Measurements from ENCODE around the gene CTXN1.
A peak's percentile ranks its signal among the peaks of the same experiment; 100 is the strongest.

The CTXN1 gene

DNA sequence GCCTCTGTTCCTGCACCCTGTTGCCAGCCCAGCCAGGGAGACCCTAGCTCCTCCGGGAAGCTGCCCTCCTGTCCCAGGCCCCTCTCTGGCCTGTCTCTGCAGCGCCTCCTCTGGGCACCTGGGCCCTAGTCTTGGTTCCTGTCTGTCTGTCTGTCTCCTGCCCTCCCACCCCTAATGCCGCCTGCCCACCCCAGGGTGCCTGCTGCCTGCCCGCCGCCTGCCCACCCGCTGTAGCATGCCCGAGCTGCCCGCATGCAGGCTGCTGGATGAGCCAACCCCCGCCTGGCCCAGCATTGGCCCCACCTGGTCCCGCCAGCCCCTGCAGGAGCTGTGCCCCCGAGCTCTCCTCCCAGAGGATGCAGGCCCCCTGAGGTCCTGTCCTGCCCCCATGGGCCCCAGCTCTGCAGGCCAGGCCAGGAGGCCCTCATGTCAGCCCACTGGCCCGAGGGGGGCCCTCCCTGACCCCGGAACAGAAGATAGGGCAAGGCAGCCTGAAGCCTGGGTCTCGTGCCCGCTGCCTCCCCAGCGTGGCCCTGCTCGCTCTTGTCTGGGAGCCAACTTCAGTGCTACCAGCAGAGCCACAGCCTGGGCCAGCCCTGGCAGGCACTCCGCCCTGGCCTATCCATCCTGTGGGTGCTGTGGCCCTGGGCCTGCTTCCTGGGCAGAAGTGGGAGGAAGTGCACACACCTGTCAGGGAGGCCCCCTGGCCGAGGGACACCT, 17.0 kb downstream of the CTXN1 start:
- TF ChIP-seq, protein P1, sequence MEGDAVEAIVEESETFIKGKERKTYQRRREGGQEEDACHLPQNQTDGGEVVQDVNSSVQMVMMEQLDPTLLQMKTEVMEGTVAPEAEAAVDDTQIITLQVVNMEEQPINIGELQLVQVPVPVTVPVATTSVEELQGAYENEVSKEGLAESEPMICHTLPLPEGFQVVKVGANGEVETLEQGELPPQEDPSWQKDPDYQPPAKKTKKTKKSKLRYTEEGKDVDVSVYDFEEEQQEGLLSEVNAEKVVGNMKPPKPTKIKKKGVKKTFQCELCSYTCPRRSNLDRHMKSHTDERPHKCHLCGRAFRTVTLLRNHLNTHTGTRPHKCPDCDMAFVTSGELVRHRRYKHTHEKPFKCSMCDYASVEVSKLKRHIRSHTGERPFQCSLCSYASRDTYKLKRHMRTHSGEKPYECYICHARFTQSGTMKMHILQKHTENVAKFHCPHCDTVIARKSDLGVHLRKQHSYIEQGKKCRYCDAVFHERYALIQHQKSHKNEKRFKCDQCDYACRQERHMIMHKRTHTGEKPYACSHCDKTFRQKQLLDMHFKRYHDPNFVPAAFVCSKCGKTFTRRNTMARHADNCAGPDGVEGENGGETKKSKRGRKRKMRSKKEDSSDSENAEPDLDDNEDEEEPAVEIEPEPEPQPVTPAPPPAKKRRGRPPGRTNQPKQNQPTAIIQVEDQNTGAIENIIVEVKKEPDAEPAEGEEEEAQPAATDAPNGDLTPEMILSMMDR (IDR thresholded peaks at IDR 0.05; ENCODE audit: low read depth, low read length): no peak
- no peak overlapping the region for H3K4me3 ChIP-seq (ENCODE audit: low read depth, low read length)
- no peaks in the 10 kb centered on the region for H3K27me3 ChIP-seq
- no peaks in the 10 kb centered on the region for H3K9me3 ChIP-seq
- H3K4me1 ChIP-seq: no peaks in the 10 kb centered on the region
- no peak for DNase-seq
- H3K36me3 ChIP-seq: peaks cover 33% of the 10 kb centered on the region

DNA sequence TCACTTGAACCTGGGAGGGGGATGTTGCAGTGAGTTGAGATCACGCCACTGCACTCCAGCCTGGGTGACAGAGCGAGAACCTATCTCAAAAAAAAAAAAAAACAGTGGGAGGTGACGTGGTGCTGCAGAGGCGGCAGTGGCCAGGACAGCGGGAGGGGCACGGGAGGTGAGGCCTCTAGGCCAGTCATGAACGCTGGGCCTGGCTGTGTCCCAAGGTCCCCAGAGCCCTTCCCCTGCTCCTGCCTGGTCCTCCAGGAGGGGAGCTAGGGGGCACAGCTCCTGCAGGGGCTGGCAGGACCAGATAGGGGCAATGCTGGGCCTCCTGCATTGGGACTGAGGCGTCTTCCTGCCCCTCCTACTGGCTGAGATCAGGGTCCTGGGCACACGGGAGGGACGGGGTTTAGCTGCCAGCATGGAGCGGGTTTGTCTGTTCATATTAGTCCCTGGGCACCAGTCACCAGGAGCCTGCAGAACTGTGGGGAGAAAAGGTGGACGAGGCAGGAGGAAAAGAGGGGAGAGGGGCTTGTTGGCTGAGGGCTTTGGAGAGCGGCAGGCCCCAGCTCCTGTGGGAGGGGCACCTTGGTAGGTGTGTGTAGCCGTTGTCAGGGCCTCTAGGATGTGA, 17.7 kb downstream of the CTXN1 start:
- DNase-seq: no peak
- peaks cover 33% of the 10 kb centered on the region for H3K36me3 ChIP-seq
- no peak overlapping the region for H3K4me3 ChIP-seq (ENCODE audit: low read depth, low read length)
- no peaks in the 10 kb centered on the region for H3K9me3 ChIP-seq
- no peaks in the 10 kb centered on the region for H3K27me3 ChIP-seq
- H3K4me1 ChIP-seq: no peaks in the 10 kb centered on the region
- TF ChIP-seq, protein P1 (IDR thresholded peaks at IDR 0.05; ENCODE audit: low read depth, low read length): no peak

DNA sequence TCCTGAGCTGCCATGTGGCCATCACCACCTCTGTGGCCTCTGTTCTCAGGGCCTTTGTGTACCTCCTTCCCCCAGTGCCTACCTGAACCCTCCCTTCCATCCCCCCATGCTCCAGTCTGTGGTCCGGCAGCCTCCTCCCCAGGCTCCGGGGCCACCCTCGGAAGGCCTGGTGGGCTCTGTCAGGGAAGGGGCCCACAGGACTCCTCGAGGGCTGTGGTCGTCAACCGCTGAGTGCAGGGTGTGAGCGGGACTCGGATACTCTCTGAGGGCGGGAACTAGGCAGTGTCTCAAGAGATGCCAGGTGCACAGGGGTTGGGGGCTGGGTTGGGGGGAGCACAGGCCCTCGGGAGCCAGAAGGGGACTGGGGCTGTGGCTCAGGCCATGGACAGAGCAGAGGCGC, 18.4 kb downstream of the CTXN1 start:
- no peak for DNase-seq
- H3K4me1 ChIP-seq: no peaks in the 10 kb centered on the region
- H3K9me3 ChIP-seq: no peaks in the 10 kb centered on the region
- no peak overlapping the region for H3K4me3 ChIP-seq (ENCODE audit: low read depth, low read length)
- H3K36me3 ChIP-seq: peaks cover 30% of the 10 kb centered on the region
- TF ChIP-seq, protein P1 (IDR thresholded peaks at IDR 0.05; ENCODE audit: low read depth, low read length): no peak
- H3K27me3 ChIP-seq: no peaks in the 10 kb centered on the region

DNA sequence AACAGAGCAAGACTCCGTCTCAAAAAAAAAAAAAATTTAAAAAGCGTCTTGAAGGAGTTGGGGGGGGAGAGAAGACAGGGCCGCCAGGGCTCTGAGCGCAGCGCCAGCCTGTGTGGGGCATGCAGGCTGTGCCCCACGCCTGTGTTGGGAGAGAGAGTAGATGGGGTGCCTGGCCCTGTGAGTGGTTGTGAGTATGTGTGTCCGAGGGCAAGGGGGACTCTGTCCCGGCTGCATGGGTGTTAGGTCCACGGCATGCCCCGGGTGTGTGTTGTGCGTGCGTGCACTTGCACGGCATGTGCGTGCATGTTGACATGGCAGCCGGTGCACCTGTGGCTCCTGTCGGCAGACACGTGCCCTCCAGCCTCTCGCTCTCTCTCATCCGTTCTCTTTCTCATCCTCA, 18.8 kb downstream of the CTXN1 start:
- no peak overlapping the region for H3K4me3 ChIP-seq (ENCODE audit: low read depth, low read length)
- DNase-seq: no peak
- H3K9me3 ChIP-seq: no peaks in the 10 kb centered on the region
- peaks cover 28% of the 10 kb centered on the region for H3K36me3 ChIP-seq
- no peaks in the 10 kb centered on the region for H3K27me3 ChIP-seq
- TF ChIP-seq, protein P1 (IDR thresholded peaks at IDR 0.05; ENCODE audit: low read depth, low read length): no peak
- no peaks in the 10 kb centered on the region for H3K4me1 ChIP-seq

DNA sequence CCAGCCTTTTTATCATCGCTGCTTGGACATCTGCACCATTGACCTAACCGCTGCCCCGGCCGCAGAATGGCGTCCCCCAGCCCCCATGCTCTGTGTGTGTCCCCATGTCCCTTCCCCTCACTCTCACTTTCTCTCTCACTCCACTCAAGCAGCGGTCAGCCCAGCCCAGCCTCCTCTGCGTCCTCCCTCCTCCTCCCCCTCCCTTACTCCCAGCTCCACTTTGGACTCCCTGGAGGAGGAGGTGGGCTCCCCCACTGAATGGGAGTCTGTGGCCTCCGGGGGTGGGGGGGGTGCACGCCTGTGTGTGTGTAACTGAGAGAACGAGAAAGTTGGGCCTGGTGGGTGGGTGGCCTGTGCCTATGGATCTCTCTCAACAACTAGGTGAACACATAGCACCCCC, 20.1 kb downstream of the CTXN1 start:
- H3K4me1 ChIP-seq: no peaks in the 10 kb centered on the region
- H3K36me3 ChIP-seq: peaks cover 17% of the 10 kb centered on the region
- TF ChIP-seq, protein P1 (IDR thresholded peaks at IDR 0.05; ENCODE audit: low read depth, low read length): no peak
- no peaks in the 10 kb centered on the region for H3K9me3 ChIP-seq
- H3K4me3 ChIP-seq (ENCODE audit: low read depth, low read length): no peak overlapping the region
- no peaks in the 10 kb centered on the region for H3K27me3 ChIP-seq
- no peak for DNase-seq

DNA sequence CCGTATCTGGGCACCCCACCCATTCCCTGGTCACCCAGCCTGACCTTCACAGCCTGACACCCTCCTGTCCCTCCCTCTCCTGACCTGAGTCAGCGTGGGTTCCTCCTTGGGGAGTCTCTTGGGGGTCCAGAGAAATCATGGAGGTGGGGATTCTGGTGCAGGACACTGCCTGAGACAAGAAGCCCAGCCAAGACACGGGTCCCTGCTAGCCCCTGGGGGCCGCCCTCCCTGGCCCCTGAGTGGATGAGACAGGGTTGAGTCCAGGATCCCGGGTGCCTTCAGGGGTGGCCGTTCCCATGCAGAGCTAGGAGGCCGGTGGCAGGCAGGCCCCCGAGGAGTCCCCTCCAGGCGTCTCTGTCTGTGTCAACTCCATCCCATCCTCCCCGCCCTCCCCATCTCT, 20.7 kb downstream of the CTXN1 start:
- TF ChIP-seq, protein P1 (IDR thresholded peaks at IDR 0.05; ENCODE audit: low read depth, low read length): no peak
- peak overlapping the region; percentile 75; the same call in 1 of the 2 replicates for H3K4me3 ChIP-seq (ENCODE audit: low read depth, low read length)
- H3K36me3 ChIP-seq: peaks cover 11% of the 10 kb centered on the region
- no peak for DNase-seq
- no peaks in the 10 kb centered on the region for H3K9me3 ChIP-seq
- H3K4me1 ChIP-seq: no peaks in the 10 kb centered on the region
- no peaks in the 10 kb centered on the region for H3K27me3 ChIP-seq
